Measurements from ENCODE around the gene PRKCSH. TPM values are rescaled to one million over a fixed set of nuclear protein-coding genes. Genes with fewer than 3 reads are reported as not detected.
"Not testable (repeated sequence)": the region's sequence is repeated elsewhere in the genome, so short reads cannot be mapped to it uniquely, and the experiment has no call there.

The PRKCSH gene
- total RNA-seq, 1 donor from 2014 or later: 327 TPM

DNA sequence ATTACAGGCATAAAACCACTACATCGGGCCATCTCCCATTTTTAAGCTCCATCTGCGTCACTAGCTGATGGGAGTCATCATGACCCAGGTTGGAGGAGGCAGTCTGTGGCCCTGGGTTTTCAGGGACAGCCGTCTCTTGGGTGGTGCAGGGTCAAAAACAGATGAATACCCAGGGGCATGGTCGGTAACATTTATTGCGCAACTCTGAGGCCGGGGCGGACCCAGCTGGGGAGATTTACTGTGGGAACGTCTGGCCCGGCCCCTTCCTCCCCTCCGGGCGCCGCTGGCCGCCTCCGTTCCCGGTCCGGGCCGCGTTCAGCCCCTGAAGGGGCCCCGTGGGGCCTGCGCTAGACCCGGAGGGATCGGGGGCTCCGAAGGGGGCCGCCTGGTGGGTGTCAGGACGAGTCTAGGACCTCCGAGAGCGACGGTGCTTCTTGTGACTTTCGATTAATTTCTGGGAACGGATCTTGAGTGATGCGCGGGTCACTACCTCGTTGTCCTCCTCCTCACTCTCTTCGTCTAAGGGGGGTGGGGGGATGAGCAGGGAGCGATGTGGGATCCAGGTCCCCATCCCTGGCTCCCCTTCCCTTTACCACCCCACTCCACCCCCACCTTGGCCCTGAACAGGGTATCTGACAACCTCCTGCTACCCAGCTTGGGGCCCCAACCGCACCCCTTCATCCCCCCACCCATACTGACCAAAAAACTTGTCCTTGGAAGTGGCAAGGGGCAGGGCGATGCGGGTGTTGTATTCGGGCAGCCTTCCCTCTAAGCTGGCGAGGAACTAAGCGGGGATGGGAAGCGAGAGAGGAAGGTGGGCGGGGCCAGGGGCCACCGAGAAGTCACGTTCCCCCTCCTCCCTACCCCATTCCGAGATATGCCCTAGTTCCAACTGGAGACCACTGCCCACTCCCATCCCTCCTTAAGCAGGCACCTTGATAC lies 14.7 kb upstream of the PRKCSH start:
- intact Hi-C loops (cut with micrococcal nuclease): loop anchor here (5.0 kb wide), 1 partner anchor 38 kb away; the partner anchor contains the start of gene EPOR

DNA sequence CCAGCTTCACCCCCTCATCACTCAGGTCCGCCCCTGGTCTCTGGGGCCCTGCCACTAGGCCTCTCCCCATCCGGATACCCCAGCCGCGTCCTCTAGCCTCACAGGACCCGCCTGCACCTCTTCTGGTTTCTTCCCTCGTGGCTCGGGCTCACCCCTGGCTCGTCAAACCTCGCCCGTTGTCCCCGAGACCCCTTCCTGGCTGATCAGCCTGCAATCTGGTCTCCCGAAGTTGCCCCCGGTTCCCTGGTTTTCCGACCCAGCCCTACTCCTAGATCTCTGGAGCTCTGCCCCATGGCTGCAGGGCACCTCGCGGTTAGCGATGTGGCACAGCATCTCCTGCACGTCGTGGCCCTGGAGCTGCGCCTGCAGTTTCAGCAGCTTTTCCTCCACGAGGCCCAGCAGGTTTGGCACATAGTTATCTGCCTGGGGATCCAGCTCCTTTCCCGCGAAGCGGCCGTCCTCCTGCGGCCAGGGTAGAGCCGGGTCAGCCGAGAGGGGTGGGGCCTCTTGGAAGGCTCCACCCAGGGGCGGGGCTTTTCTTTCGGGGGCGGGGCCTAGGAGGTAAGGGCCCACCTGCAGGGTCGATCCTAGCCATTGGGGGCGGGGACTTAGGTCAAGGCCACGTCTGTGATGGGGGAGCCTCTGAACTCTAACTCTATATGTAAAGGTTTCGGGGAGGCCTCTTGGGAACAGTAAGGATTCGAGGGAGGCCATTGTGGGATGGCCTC lies 13.9 kb upstream of the PRKCSH start:
- intact Hi-C loops (cut with micrococcal nuclease): loop anchor here (1.0 to 5.0 kb wide), 2 partner anchors 14 to 39 kb away; partner anchors contain the start of genes EPOR, ODAD3 and PRKCSH

DNA sequence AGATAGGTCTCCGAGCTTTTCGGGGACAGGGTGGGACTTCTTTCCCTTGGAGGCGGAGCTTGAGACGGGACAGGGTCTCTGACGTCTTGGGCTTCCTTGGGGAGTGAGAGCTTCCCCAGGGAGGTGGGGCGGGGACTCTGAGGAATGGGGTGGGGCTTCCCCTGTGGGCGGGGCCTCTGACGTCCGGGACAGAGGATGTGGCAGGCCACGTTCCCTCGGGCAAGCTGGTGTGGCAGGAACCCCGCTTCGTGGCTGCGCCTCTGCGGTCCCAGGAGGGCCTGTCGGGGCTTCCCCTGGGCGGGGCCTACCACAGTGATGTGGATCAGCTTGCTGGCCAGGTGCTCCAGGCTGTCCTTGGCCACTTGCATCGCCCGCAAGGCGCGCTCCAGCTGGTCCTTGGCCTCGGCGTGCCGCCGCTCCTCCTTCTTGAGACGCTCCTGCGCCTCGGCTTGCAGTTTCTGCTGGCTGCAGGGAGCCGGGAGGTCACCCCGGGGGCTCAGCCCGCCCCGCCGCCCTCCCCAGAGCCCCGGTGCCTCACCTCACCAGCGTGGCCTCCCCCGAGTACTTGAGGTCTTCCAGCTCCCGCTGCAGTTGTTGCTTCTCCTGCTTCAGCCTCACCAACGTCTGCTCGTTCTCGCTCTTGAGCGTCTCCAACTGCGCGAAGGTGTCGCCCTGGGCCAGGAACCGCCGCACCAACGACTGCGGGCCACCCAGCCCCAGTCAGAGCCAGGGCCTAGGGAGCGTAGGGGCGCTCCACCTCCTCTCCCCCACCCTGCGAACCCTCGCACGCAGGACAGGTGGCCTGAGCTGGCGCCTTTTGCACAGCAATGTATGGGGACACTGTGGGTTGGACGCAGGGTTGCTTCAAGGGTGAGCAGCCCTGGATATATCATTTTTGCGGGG lies 13.0 kb upstream of the PRKCSH start:
- intact Hi-C loops (cut with micrococcal nuclease): loop anchor here (1.0 to 5.0 kb wide), 2 partner anchors 13 to 40 kb away; partner anchors contain the start of genes EPOR, ODAD3 and PRKCSH

DNA sequence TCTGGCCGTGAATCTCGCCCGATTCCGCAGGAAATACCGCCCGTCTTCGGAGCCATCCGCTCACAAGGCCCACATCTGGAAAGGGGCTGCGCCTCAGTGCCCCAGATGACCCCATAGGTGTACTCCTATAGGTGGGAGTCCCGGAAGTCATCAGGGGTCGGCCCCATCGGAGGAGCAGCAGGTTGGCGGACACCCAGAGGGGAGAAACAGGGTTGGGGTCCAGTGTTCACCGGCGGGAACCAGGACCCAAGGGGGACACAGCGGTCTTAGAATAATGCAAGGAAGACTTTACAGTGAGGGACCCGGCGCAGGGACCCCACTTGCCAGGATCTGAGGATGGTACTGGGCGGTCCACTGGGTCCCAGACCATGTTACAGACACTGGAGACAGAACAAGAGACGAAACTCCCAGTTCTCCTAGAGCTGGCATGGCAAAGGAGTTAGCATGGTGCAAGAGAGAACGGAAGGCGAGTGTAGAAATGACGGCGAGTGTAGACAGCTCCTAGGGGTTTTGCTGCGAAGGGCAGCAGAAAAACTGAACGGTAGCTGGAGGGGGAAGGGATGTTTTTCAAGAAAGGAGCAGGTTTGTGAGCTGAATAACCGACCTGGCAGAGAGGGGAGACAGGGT lies 12.2 kb upstream of the PRKCSH start:
- intact Hi-C loops (cut with micrococcal nuclease): loop anchor here (5.0 kb wide), 1 partner anchor 41 kb away; the partner anchor contains the start of gene EPOR

DNA sequence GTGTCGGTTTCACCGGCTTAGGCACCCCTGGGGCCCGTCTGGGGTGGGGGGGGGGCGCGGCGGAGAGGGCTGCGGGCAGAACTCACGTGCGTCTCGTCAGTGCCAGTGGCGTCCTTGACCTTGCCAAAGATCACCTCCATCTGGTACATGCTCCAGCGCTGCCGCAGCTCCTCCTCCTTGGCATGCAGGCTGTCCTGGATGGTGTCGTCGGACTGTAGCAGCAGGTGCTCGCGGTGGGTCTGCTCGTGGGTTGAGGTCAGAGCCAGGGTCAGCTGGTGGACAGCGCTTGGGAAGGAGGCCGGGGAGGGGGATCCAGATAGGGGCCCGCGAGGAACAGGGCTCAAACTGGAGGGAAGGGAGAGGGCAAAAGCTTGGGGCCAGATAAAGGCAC lies 11.6 kb upstream of the PRKCSH start:
- intact Hi-C loops (cut with micrococcal nuclease): loop anchor here (5.0 kb wide), 1 partner anchor 41 kb away; the partner anchor contains the start of gene EPOR

DNA sequence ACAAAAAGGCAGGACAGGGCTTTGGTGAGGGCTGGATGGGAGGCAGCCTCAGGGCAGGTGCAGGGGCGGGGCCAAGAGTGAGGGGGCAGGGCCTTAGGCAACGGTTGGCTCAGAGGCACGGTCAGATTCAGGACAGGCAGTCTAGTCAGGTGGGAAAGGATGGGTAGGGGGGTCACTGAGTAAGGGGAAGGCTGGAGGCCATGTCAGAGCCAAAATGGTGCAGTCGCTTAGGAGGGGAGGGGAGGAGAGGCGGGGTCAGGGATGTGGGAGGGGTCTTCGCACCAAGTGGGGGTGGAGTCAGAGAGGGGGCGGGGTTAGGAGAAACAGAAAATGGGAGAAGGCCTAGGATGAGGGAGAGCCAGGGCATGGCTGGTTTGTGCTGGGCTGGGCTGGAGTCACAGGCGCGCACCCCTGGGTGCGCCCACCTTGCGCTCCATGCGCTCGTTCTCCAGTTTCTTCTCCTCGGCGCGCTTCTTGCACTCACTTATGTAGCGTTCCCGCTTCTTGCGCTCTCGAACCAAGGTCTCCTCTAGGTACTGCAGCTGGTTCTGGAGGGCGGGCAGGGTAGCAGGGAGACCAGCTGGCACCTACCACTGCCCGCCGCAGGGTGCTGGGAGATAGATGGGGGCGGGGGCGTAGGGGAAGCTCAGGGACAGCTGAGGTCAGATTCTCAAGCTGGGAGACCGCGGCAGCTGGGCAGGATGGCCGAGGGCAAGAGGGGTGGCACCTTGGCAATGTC lies 9.5 kb upstream of the PRKCSH start:
- intact Hi-C loops (cut with micrococcal nuclease): no loop called here

DNA sequence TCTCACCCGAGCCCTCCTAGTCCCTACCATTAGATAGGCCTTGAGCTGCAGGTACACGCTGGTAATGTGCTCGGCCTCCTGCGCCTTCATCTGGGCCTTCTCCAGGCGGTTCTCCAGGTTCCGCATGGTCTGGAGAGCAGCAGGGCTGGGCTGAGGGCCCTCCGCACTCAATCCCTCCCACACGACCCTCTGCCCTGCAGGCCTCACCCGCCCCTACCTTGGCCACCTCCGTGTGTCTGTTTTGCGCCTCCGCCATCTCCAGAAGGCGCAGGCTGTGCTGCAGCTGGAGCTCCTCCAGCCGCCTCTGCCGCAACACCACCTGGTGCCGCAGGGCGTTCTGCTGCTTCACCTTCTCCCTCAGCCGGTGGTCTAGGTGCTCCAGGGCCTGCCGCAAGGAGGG lies 8.8 kb upstream of the PRKCSH start:
- intact Hi-C loops (cut with micrococcal nuclease): no loop called here

DNA sequence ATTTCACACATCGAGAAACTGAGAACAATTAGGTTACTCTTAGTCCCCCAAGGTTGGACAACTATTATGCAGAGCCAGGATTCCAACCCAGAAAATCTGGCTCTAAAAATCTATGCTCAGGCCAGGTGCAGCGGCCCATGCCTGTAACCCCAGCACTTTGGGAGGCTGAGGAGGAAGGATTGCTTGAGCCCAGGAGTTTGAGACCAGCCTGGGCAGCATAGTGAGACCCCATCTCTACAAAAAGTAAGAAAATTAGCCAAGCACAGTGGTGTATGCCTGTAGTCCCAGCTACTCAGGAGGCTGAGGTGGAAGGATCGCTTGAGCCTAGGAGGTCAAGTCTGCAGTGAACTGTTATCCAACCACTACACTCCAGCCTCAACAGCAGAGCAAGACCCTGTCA lies 1.9 kb upstream of the PRKCSH start:
- intact Hi-C loops (cut with micrococcal nuclease): not testable (repeated sequence)

DNA sequence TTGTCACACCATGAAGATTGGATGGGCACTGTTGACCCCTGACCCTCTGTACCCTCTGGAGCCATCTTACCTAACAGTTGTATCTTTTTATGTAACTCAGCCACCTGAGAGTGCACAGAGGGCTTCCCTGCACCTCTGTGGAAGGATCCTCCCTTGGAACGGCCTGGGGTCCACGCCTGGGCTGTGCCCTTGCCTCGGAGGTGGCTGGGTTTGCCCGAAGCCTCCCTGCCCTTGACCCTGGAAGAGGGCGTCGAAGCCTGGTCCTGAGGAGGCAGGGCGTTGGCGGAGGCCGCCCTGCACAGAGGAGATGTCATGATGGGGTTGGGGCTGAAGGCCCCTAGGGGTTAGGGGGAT lies 755 bp upstream of the PRKCSH start:
- intact Hi-C loops (cut with micrococcal nuclease): loop anchor here (1.0 to 5.0 kb wide), 8 partner anchors 12 to 1358 kb away; partner anchors contain the start of genes JUNB, SMARCA4 and ZNF653

DNA sequence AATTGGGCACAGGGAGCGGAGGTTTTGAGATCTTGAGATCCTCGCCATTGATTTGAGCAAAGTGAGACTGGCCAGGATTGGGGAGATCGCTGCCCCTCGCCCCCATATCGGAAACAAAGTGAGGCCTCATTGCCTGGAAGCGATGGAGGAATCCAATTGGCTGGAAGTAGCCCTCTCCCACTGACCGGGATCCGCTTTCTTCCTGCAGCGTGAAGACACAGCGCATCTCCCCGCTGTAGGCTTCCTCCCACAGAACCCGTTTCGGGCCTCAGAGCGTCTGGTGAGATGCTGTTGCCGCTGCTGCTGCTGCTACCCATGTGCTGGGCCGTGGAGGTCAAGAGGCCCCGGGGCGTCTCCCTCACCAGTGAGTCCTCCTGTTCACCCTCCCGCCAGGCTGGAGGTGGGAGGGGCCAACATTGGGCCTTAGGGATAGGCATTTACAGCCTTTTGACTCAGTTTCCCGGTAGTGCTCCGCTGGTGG lies 438 bp downstream of the PRKCSH start:
- intact Hi-C loops (cut with micrococcal nuclease): loop anchor here (1.0 to 5.0 kb wide), 8 partner anchors 14 to 1356 kb away; partner anchors contain the start of genes JUNB, SMARCA4 and ZNF653

DNA sequence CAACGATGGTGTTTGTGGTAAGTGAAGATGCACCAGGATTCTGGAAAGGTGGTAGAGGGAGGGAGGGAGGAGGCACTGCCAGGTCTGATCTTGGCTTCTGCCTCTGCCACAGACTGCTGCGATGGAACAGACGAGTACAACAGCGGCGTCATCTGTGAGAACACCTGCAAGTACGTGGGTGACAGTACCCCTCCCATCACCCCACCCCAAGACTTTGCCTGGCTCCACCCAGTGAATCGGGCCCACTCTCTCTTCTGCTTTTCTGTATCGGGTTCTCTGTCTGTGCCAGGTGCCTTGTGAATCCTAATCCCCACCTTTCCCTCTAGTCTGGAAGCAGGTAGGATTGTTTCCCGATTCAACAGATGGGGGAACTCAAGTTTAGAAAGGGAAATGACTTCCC lies 2.5 kb downstream of the PRKCSH start:
- intact Hi-C loops (cut with micrococcal nuclease): loop anchor here (5.0 kb wide), 2 partner anchors 346 to 1354 kb away; partner anchors contain the start of gene JUNB

DNA sequence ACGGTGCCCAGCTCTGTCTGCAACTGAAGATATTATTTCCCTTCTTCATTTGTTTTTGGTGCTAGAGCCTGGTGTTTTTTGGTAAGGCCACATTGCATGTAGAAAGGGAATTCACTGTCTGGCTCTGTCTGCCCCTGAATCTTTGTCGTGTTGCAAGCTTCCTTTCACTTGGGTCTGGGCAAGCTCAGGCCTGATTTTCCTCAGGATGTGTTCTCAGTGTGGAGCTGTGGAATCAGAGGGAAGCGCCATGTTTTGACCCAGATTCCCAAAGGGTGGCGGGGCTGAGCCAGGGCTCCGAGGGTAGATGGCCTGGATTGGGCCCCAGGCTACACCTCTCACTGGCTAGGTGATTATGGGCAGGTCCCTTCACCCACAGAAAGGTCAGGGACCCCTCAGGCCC lies 8.6 kb downstream of the PRKCSH start:
- intact Hi-C loops (cut with micrococcal nuclease): loop anchor here (10.0 kb wide), 1 partner anchor 149 kb away; the partner anchor contains the start of gene TSPAN16

DNA sequence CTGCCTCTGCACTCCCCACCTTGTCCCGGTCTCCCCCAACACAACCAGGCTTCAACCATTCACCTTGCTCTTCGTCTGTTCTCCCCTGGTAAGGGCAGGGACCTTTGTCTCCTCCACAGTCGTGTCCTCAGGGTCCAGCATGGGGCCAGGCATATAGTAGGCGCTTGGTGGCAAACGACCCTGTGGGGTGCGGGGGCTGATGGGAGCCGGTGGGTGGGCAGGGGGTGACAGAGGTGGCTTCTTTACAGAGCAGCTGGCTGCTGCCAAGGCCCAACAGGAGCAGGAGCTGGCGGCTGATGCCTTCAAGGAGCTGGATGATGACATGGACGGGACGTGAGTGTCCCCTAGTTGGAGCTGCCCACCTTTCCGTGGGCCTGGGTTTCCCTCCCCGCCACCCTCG lies 9.7 kb downstream of the PRKCSH start:
- intact Hi-C loops (cut with micrococcal nuclease): loop anchor here (10.0 kb wide), 1 partner anchor 150 kb away; the partner anchor contains the start of gene TSPAN16

DNA sequence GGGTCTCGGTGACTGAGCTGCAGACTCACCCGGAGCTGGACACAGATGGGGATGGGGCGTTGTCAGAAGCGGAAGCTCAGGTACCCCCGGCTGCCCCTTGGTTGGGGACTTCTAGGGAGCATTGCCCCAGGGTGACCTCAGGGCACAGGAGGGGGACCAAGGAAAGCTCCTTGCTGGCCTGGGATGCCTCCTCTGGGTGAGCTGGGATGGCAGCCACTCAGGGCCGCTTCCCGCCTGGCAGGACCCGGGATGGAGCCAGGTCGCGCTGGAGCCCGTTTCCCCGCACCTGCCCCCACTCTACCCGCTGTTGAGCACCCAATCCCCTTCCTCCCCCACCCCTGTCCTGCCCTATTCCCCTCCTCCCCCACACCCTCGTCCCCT lies 10.8 kb downstream of the PRKCSH start:
- intact Hi-C loops (cut with micrococcal nuclease): loop anchor here (10.0 kb wide), 1 partner anchor 151 kb away; the partner anchor contains the start of gene TSPAN16

DNA sequence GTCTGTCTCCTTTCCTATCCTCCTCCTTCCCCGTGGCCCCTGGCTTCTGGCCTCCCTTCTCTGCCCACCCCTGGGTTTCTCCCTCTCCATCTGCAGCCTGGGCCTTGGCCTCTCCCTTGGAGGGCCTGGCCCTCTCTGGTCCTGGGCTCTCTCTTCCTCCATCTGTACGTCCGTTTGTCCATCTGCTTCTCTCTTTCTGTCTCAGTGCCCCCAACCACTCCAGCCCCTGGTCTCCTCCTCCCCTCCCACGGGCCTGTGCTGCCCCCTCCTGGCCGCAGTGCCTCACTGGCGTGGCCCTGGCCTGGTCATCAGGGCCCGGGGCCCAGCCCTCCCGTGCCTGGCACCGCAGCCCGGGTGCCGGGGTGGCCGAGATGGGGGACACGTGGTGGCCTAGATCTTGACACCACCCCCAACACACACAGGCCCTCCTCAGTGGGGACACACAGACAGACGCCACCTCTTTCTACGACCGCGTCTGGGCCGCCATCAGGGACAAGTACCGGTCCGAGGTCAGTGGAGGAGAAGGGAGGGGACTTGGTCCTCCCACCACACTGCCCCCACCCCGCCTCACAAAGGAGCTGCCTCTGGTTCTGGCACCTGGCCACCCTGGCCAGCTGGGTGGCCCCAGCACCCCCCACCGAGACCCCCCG lies 11.3 kb downstream of the PRKCSH start:
- intact Hi-C loops (cut with micrococcal nuclease): loop anchor here (10.0 kb wide), 1 partner anchor 152 kb away; the partner anchor contains the start of gene TSPAN16

DNA sequence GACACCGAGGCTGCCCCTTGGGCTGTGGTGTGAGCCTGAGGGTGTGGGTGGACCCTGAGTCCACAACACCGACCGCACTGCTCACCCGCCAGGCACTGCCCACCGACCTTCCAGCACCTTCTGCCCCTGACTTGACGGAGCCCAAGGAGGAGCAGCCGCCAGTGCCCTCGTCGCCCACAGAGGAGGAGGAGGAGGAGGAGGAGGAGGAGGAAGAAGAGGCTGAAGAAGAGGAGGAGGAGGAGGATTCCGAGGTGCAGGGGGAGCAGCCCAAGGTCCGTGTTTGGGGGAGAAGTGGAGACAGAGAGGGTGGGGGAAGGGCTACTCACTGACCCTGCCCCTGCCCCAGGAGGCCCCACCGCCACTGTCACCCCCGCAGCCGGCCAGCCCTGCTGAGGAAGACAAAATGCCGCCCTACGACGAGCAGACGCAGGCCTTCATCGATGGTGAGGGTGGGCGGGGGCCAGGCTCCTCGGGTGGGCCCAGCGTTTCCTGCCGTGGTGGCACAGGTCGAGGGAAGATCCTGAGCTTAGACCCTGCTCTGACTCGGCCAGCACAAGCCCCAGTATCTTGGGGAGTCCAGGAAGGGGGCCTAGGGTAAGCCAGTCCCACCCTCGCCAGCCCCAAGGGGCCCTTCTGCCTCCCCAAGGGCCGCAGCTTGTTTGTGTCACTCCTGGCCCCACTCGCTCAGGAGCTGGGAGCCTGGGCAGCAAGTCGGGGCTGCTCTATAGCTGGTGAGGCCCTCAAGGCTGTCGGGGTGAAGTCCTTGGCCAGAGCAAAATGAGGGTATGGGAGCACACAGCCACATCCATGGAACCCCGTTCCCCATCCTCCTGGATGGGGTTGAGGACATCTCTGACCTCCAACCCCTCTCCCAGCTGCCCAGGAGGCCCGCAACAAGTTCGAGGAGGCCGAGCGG lies 12.2 kb downstream of the PRKCSH start:
- intact Hi-C loops (cut with micrococcal nuclease): loop anchor here (10.0 kb wide), 1 partner anchor 153 kb away; the partner anchor contains the start of gene TSPAN16

DNA sequence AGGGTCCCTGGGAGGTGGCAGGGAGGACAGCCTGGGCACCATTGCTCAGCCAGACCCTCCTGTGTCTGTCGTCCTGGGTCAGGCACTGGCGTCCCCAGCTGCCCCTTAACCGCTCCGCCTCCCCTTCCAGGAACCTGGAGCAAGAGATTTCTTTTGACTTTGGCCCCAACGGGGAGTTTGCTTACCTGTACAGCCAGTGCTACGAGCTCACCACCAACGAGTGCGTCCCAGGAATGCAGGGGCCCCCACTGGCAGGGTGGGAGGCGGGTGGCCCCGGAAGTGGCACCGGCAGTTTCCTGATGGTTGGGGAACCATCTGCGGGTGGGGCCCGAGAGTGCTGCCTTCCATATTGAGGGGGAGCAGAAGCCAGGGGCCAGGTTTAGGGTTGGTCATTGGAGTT lies 13.0 kb downstream of the PRKCSH start:
- intact Hi-C loops (cut with micrococcal nuclease): loop anchor here (10.0 kb wide), 1 partner anchor 154 kb away; the partner anchor contains the start of gene TSPAN16
